Panc1 (cell line): ENCODE measurements around the gene CASP9. TPM values are rescaled to one million over a fixed set of nuclear protein-coding genes. Genes with fewer than 3 reads are reported as not detected.
"Not testable (repeated sequence)": the region's sequence is repeated elsewhere in the genome, so short reads cannot be mapped to it uniquely, and the experiment has no call there.

Experiments
- ATAC-seq: fragments of 200-7000 bp; cut with Tn5 transposase; 2 replicates; pipeline ENCODE4 v1.9.1; 2020; ENCODE audit warnings: mild to moderate bottlenecking, moderate library complexity
- BruUV-seq: library from RNA; stranded (reverse); fragments of 400-500 nt; replicated peaks from 2 replicates; lab custom pipeline; 2021; lab: Mats Ljungman, UMichigan
- CTCF ChIA-PET: fragments of 300-600 bp; sonication (Branson Sonifier 250); formaldehyde crosslinking; loops from one replicate; lab custom pipeline; 2022; ENCODE audit warnings: antibody characterized with exemption; lab: Charles Lee
- POLR2A ChIA-PET: fragments of 300-600 bp; sonication (Branson Sonifier 250); formaldehyde crosslinking; loops from one replicate; lab custom pipeline; 2022; ENCODE audit warnings: antibody characterized with exemption; lab: Charles Lee
- DNase-seq: peaks from one replicate; pipeline ENCODE4 v3.0.0-alpha.2; 2010; ENCODE audit warnings: low read depth, low spot score
- H3K27ac ChIP-seq: 2 replicates; pipeline ENCODE4 v1.5.1; 2011; ENCODE audit warnings: mild to moderate bottlenecking, low read length, inconsistent platforms
- H3K27me3 ChIP-seq: fragments of 200-500 bp; sonication (Bioruptor generic); 2 replicates; pipeline ENCODE4 v1.6.0; 2014; ENCODE audit warnings: low read length, inconsistent platforms; ENCODE audit not compliant: control insufficient read depth, insufficient read depth
- H3K36me3 ChIP-seq: fragments of 200-500 bp; sonication (Bioruptor generic); 2 replicates; pipeline ENCODE4 v1.5.1; 2014; ENCODE audit warnings: inconsistent platforms, mild to moderate bottlenecking, low read length, moderate library complexity; ENCODE audit not compliant: control insufficient read depth, insufficient read depth
- H3K4me1 ChIP-seq: 2 replicates; pipeline ENCODE4 v1.5.1; 2011; ENCODE audit warnings: inconsistent platforms, mild to moderate bottlenecking, low read length, moderate library complexity; ENCODE audit not compliant: control insufficient read depth, insufficient read depth
- H3K4me3 ChIP-seq, 2 experiments: 2 replicates each; pipeline ENCODE4 v1.5.1; 2011 to 2012; ENCODE audit warnings: low read depth in 2 of 2, low read length in 2 of 2, mild to moderate bottlenecking in 2 of 2, inconsistent platforms in 1 of 2, moderate library complexity in 1 of 2
- H3K9me3 ChIP-seq: fragments of 200-500 bp; sonication (Bioruptor generic); 2 replicates; pipeline ENCODE4 v1.5.1; 2014; ENCODE audit warnings: low read depth, mild to moderate bottlenecking, inconsistent platforms, low read length, moderate library complexity; ENCODE audit not compliant: control insufficient read depth, insufficient read depth
- TCF7L2 ChIP-seq: IDR thresholded peaks from 2 replicates; pipeline ENCODE4 v1.6.1; 2011; ENCODE audit warnings: mild to moderate bottlenecking, low read depth, low read length, inconsistent platforms
- in situ Hi-C: cut with HindIII; loops from 2 replicates; pipeline ENCODE4 v1.10.0; 2016; ENCODE audit warnings: low sequenced_read_pairs, low pct_unique_long_range_greater_than_20kb
- intact Hi-C: fragments of 100-400 bp; cut with micrococcal nuclease; formaldehyde crosslinking; loops from one replicate; pipeline ENCODE4 v1.10.0; 2022; ENCODE audit not compliant: unreplicated experiment
- total RNA-seq: library from RNA; stranded (reverse); gene quantifications from one replicate; pipeline ENCODE4 v1.2.1, GENCODE V29; 2021; ENCODE audit not compliant: unreplicated experiment
- TF ChIP-seq, protein P1 (sequence below), 2 experiments: IDR thresholded peaks; 2 replicates each; pipeline ENCODE4 v1.6.1; 2011 to 2012; ENCODE audit warnings: low read depth in 2 of 2, control low read depth in 1 of 2, low read length in 1 of 2, mild to moderate bottlenecking in 1 of 2, moderate library complexity in 1 of 2; ENCODE audit not compliant: insufficient read depth in 1 of 2

Gene CASP9
- total RNA-seq, 1 experiment from 2014 or later = 7.5 TPM

DNA sequence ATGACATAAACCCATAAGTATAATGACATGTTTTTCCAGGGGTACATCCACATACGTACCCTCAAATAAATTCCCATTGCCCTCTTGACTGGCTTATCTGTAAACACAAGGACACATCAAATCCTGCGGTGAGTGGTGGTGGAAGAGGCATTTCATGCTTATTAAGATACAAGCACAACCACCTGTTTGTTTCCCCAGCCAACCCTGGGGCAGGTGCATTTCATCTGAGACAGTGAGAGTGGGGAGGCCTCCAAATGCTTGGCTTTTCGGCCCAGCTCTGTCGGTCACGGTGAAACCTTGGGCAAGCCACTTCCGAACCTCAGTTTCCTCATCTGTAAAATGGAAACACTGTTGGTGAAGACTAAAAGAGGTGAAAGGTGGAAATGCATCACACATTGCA lies 39.6 kb downstream of the CASP9 start:
- CTCF ChIA-PET = not testable (repeated sequence)

DNA sequence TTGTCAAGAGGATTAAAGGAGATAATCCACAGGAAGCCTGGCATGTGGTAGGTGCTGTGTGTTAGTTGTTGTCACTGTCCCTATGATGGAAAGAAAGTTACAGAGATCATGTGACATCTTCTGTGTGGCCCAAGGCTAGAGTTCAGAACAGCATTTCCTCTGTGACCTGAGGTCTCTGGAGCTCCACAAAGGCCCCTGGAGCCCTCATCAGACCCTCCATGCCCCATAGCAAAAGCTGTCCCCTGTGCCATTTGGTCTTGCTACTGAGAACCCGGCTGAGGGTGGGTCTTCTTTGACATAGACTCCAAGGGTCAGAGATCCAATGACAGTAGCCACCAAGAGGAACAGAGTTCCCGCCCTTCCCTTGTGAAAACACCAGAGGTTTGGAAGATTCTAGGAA lies 40.0 kb downstream of the CASP9 start:
- in situ Hi-C loops = no loop called here
- no peaks in the 10 kb centered on the region for H3K9me3 ChIP-seq
- ATAC-seq (no peak), DNase-seq (no peak)
- no peak overlapping the region for H3K4me3 ChIP-seq
- POLR2A ChIA-PET = no interaction called here
- H3K27ac ChIP-seq = no peak overlapping the region
- no peak for TF ChIP-seq TCF7L2
- TF ChIP-seq, protein P1, sequence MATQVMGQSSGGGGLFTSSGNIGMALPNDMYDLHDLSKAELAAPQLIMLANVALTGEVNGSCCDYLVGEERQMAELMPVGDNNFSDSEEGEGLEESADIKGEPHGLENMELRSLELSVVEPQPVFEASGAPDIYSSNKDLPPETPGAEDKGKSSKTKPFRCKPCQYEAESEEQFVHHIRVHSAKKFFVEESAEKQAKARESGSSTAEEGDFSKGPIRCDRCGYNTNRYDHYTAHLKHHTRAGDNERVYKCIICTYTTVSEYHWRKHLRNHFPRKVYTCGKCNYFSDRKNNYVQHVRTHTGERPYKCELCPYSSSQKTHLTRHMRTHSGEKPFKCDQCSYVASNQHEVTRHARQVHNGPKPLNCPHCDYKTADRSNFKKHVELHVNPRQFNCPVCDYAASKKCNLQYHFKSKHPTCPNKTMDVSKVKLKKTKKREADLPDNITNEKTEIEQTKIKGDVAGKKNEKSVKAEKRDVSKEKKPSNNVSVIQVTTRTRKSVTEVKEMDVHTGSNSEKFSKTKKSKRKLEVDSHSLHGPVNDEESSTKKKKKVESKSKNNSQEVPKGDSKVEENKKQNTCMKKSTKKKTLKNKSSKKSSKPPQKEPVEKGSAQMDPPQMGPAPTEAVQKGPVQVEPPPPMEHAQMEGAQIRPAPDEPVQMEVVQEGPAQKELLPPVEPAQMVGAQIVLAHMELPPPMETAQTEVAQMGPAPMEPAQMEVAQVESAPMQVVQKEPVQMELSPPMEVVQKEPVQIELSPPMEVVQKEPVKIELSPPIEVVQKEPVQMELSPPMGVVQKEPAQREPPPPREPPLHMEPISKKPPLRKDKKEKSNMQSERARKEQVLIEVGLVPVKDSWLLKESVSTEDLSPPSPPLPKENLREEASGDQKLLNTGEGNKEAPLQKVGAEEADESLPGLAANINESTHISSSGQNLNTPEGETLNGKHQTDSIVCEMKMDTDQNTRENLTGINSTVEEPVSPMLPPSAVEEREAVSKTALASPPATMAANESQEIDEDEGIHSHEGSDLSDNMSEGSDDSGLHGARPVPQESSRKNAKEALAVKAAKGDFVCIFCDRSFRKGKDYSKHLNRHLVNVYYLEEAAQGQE (IDR thresholded peaks at IDR 0.05; ENCODE audit: insufficient read depth in 1 of 2, low read depth in 2 of 2, low read length in 1 of 2) = no peak
- CTCF ChIA-PET = no interaction called here
- H3K27me3 ChIP-seq = no peaks in the 10 kb centered on the region
- H3K4me1 ChIP-seq = no peaks in the 10 kb centered on the region
- H3K36me3 ChIP-seq = no peaks in the 10 kb centered on the region
- intact Hi-C loops = no loop called here
- BruUV-seq = no TSS peak

More for the DNA sequence above, 39.6 kb downstream of the CASP9 start:
- H3K9me3 ChIP-seq, BruUV-seq, H3K27me3 ChIP-seq, H3K36me3 ChIP-seq, H3K27ac ChIP-seq, DNase-seq, H3K4me1 ChIP-seq, intact Hi-C loops, H3K4me3 ChIP-seq, POLR2A ChIA-PET, in situ Hi-C loops, ATAC-seq: not testable (repeated sequence)

DNA sequence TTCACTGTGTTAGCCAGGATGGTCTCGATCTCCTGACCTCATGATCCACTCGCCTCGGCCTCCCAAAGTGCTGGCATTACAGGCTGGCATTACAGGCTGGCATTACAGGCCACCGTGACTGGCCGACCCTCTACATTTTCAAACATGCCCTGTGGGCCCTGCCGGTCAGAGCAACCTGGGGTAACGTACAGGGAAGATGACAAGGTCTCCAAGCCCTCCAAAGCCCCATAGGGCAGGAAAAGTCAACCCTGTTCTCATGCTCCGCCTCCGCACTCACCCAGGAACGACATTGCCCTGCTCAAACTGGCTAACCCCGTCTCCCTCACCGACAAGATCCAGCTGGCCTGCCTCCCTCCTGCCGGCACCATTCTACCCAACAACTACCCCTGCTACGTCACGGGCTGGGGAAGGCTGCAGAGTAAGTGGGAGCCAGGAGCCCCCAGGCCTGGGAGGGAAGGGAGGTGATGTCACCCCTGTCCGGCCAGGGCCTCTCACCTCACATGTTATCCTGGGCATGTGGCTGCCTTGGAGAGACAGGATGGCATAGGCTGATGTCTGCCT lies 41.0 kb downstream of the CASP9 start:
- H3K27me3 ChIP-seq, ATAC-seq, H3K36me3 ChIP-seq, in situ Hi-C loops, H3K9me3 ChIP-seq, POLR2A ChIA-PET, H3K4me3 ChIP-seq, H3K4me1 ChIP-seq, intact Hi-C loops, H3K27ac ChIP-seq, DNase-seq, BruUV-seq: not testable (repeated sequence)
- CTCF ChIA-PET = interaction anchor here (0.6 kb wide), 1 partner anchor 390 kb away, joined by 3 read pairs; no protein-coding TSS in a partner anchor

DNA sequence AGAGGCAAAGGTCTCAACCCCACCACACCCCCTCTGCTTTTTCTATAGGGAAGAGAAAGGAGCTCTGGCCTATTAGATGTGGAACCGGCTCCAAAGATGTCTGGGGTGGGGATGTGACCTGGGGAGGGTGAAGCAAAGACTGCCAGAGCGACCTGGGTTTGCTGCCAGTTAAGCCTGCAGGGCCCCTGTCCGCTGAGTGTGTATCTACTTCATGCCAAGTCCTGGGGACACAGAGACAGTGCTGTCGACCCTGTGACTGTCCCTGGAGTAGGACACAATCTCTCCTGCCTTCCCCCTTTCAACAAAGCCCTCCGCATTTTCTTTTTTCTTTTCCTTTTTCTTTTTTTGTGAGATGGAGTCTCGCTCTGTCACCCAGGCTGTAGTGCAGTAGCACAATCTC lies 41.6 kb downstream of the CASP9 start:
- H3K4me3 ChIP-seq, H3K27me3 ChIP-seq, H3K4me1 ChIP-seq, intact Hi-C loops, POLR2A ChIA-PET, H3K36me3 ChIP-seq, BruUV-seq, H3K9me3 ChIP-seq, CTCF ChIA-PET, DNase-seq, ATAC-seq, in situ Hi-C loops, H3K27ac ChIP-seq: not testable (repeated sequence)
